ENCODE measurements around the gene ANKS1B.

- TF ChIP-seq POLR2A (IDR thresholded peaks at IDR 0.05; ENCODE audit: low read length) = no peak
- no peak for TF ChIP-seq GATA1 (IDR thresholded peaks at IDR 0.05; ENCODE audit: low read depth, low read length)
Observed at GRCh38 chr12:99151744-99152143, 833.0 kb downstream of the ANKS1B start.

Measured in erythroblast (primary cell).